ENCODE results near the gene EPHA10.

DNA sequence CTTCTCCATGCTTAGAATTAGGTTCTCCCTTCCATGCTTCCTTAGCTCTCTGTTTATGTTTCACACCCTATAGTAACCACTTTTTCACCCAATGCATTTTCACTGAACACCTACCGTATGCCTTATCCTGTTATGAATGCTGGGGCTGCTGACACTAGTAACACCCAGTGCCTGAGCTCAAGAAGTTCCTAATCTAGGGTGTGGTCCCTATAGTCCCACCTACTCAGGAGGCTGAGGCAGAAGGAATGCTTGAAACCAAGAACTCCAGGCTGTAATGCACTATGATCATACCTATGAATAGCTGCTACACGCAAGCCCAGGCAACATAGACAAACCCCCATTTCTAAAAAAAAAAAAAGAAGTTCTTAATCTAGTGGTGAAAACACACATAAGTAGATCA, 5.5 kb downstream of the EPHA10 start:
- TF ChIP-seq CSDC2 (CRISPR knock-in tag; IDR thresholded peaks at IDR 0.05): no peak
- no peak for TF ChIP-seq TOX (CRISPR knock-in tag; IDR thresholded peaks at IDR 0.05; ENCODE audit: borderline replicate concordance)
- TF ChIP-seq SNAI2 (CRISPR knock-in tag; IDR thresholded peaks at IDR 0.05): no peak
- TF ChIP-seq ZFP30 (CRISPR knock-in tag; IDR thresholded peaks at IDR 0.05): no peak
- TF ChIP-seq ARNTL (CRISPR knock-in tag; IDR thresholded peaks at IDR 0.05; ENCODE audit: borderline replicate concordance, low read depth): no peak
